Liver (tissue), 9 donors: ENCODE measurements around the gene FRAS1. TPM values are rescaled to one million over a fixed set of nuclear protein-coding genes. Genes with fewer than 3 reads are reported as not detected.

ENCODE experiments used
- DNase-seq: peaks from one replicate; pipeline ENCODE4 v3.0.0-alpha.2; 2017; ENCODE audit warnings: low spot score
- H3K27ac ChIP-seq, 2 donors: one replicate each; pipeline ENCODE4 v1.7.0; 2013; ENCODE audit warnings: inconsistent platforms in 2 of 2, low read length in 2 of 2, control low read depth in 1 of 2, low read depth in 1 of 2, mild to moderate bottlenecking in 1 of 2
- H3K27me3 ChIP-seq, 4 donors: one replicate each; pipeline versions ENCODE4 v1.6.1 to v1.7.0; 2013; ENCODE audit warnings: low read length in 3 of 4, inconsistent platforms in 1 of 4, mild to moderate bottlenecking in 1 of 4, moderate library complexity in 1 of 4; ENCODE audit not compliant: control insufficient read depth in 4 of 4, insufficient read depth in 4 of 4
- H3K36me3 ChIP-seq, 4 donors: one replicate each; pipeline versions ENCODE4 v1.6.1 to v1.7.0; 2013; ENCODE audit warnings: low read length in 3 of 4, mild to moderate bottlenecking in 3 of 4, low read depth in 1 of 4, moderate library complexity in 1 of 4; ENCODE audit not compliant: control insufficient read depth in 4 of 4, insufficient read depth in 3 of 4
- H3K4me1 ChIP-seq, 4 donors: one replicate each; pipeline versions ENCODE4 v1.6.1 to v1.7.0; 2013; ENCODE audit warnings: low read length in 3 of 4, mild to moderate bottlenecking in 3 of 4, moderate library complexity in 1 of 4; ENCODE audit not compliant: control insufficient read depth in 4 of 4, insufficient read depth in 4 of 4
- H3K4me3 ChIP-seq, 3 donors: one replicate each; pipeline versions ENCODE4 v1.6.1 to v1.7.0; 2013; ENCODE audit warnings: low read length in 3 of 3, control low read depth in 1 of 3, low read depth in 1 of 3, mild to moderate bottlenecking in 1 of 3
- H3K9ac ChIP-seq, 2 donors: one replicate each; pipeline ENCODE4 v1.7.0; 2013; ENCODE audit warnings: low read length in 2 of 2, mild to moderate bottlenecking in 2 of 2, moderate library complexity in 2 of 2, control low read depth in 1 of 2, low read depth in 1 of 2
- H3K9me3 ChIP-seq, 4 donors: one replicate each; pipeline versions ENCODE4 v1.6.1 to v1.7.0; 2013; ENCODE audit warnings: low read length in 3 of 4; ENCODE audit not compliant: control insufficient read depth in 4 of 4
- EGR1 ChIP-seq, 2 donors: IDR thresholded peaks; 2 replicates each; pipeline ENCODE4 v1.6.1; 2016 to 2018; ENCODE audit warnings: antibody characterized with exemption in 2 of 2, low read depth in 2 of 2
- FOXA1 ChIP-seq: IDR thresholded peaks from 2 replicates; pipeline ENCODE4 v1.6.1; 2016; ENCODE audit warnings: antibody characterized with exemption
- FOXA2 ChIP-seq: IDR thresholded peaks from 2 replicates; pipeline ENCODE4 v1.6.1; 2016; ENCODE audit warnings: antibody characterized with exemption
- HNF4A ChIP-seq, 2 donors: conservative IDR thresholded peaks; 2 replicates each; pipeline ENCODE4 v1.6.1; 2016; ENCODE audit warnings: antibody characterized with exemption in 2 of 2, mild to moderate bottlenecking in 2 of 2
- HNF4G ChIP-seq: IDR thresholded peaks from 2 replicates; pipeline ENCODE4 v1.6.1; 2016; ENCODE audit warnings: antibody characterized with exemption
- JUND ChIP-seq, 2 donors: IDR thresholded peaks; 2 replicates each; pipeline ENCODE4 v1.6.1; 2016; ENCODE audit warnings: antibody characterized with exemption in 2 of 2
- RAD21 ChIP-seq, 2 donors: IDR thresholded peaks; 2 replicates each; pipeline ENCODE4 v1.6.1; 2016; ENCODE audit warnings: antibody characterized with exemption in 2 of 2, mild to moderate bottlenecking in 2 of 2
- RXRA ChIP-seq, 2 donors: IDR thresholded peaks; 2 replicates each; pipeline ENCODE4 v1.6.1; 2017 to 2018; ENCODE audit warnings: antibody characterized with exemption in 2 of 2, mild to moderate bottlenecking in 1 of 2
- TAF1 ChIP-seq: conservative IDR thresholded peaks from 2 replicates; pipeline ENCODE4 v1.6.1; 2016; ENCODE audit warnings: antibody characterized with exemption, mild to moderate bottlenecking
- YY1 ChIP-seq: IDR thresholded peaks from 2 replicates; pipeline ENCODE4 v1.6.1; 2016; ENCODE audit warnings: antibody characterized with exemption, mild to moderate bottlenecking
- WGBS: extraction: QIAGEN DNeasy Blood & Tissue Kit; methylation state at CpG from one replicate; pipeline ENCODE4 v1.1.7; 2013; 5-methylcytosine and 5-hydroxymethylcytosine counted together
- polyA plus RNA-seq, 2 donors: library from polyadenylated mRNA; stranded (reverse) in 1 of 2; unstranded in 1 of 2; fragments of 200-250 nt in 1 of 2; fragments of >200 nt in 1 of 2; fragmentation: Nextera tagmentation in 1 of 2; extraction: Ambion mirVana in 1 of 2; gene quantifications; one replicate each; pipeline versions ENCODE4 v1.2.1 to v1.2.3, GENCODE V29; 2013 to 2015
- total RNA-seq, 2 donors: library from RNA; depleted of rRNA; stranded (reverse); fragments of >200 nt; gene quantifications; one replicate each; pipeline ENCODE4 v1.2.3, GENCODE V29; 2014
- TF ChIP-seq, protein P1 (sequence below): IDR thresholded peaks from 2 replicates; pipeline ENCODE4 v1.6.1; 2016; ENCODE audit warnings: antibody characterized with exemption
- TF ChIP-seq, protein P2 (sequence below): IDR thresholded peaks from 2 replicates; pipeline ENCODE4 v1.6.1; 2016; ENCODE audit warnings: antibody characterized with exemption, mild to moderate bottlenecking
- TF ChIP-seq, protein P3 (sequence below): IDR thresholded peaks from 2 replicates; pipeline ENCODE4 v1.6.1; 2016; ENCODE audit warnings: antibody characterized with exemption
- donor health status: healthy.
- donor health status: healthy.
- donor health status: healthy.
- donor health status: healthy.
- donor health status: healthy.

FRAS1 gene
- total and polyA plus RNA-seq, 4 donors = 0.08 to 6.0 (median 1.1) TPM

DNA sequence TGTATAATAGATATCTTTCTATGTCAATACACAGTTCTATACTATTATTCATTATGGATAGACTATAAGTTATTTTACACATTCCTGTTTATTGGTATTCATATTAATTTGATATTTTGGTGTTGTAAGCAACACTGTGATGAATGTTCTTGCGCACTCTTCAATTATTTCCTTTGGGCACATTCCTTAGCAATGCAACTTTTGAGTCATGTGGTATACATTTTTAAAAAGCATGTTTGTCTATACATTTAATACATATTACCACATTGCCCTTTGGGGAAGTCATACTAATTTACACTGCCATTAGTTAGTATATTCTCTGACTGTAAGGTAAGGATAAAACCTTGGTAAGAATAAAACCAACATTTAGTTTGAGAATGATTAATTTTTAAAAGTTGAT lies 21.0 kb downstream of the FRAS1 start:
- H3K36me3 ChIP-seq = no peaks in the 10 kb centered on the region
- H3K27ac ChIP-seq = no peak overlapping the region
- no peaks in the 10 kb centered on the region for H3K27me3 ChIP-seq
- no peak overlapping the region for H3K9ac ChIP-seq
- no peaks in the 10 kb centered on the region for H3K9me3 ChIP-seq
- DNase-seq = no peak
- TF ChIP-seq YY1 = no peak
- TF ChIP-seq RAD21 (IDR thresholded peaks at IDR 0.05) = no peak
- TF ChIP-seq TAF1 = no peak
- TF ChIP-seq, protein P1, sequence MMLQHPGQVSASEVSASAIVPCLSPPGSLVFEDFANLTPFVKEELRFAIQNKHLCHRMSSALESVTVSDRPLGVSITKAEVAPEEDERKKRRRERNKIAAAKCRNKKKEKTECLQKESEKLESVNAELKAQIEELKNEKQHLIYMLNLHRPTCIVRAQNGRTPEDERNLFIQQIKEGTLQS = no peak
- TF ChIP-seq JUND (IDR thresholded peaks at IDR 0.05) = no peak
- TF ChIP-seq FOXA2 = no peak
- no peak for TF ChIP-seq FOXA1
- TF ChIP-seq HNF4G = no peak
- TF ChIP-seq, protein P2, sequence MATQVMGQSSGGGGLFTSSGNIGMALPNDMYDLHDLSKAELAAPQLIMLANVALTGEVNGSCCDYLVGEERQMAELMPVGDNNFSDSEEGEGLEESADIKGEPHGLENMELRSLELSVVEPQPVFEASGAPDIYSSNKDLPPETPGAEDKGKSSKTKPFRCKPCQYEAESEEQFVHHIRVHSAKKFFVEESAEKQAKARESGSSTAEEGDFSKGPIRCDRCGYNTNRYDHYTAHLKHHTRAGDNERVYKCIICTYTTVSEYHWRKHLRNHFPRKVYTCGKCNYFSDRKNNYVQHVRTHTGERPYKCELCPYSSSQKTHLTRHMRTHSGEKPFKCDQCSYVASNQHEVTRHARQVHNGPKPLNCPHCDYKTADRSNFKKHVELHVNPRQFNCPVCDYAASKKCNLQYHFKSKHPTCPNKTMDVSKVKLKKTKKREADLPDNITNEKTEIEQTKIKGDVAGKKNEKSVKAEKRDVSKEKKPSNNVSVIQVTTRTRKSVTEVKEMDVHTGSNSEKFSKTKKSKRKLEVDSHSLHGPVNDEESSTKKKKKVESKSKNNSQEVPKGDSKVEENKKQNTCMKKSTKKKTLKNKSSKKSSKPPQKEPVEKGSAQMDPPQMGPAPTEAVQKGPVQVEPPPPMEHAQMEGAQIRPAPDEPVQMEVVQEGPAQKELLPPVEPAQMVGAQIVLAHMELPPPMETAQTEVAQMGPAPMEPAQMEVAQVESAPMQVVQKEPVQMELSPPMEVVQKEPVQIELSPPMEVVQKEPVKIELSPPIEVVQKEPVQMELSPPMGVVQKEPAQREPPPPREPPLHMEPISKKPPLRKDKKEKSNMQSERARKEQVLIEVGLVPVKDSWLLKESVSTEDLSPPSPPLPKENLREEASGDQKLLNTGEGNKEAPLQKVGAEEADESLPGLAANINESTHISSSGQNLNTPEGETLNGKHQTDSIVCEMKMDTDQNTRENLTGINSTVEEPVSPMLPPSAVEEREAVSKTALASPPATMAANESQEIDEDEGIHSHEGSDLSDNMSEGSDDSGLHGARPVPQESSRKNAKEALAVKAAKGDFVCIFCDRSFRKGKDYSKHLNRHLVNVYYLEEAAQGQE = no peak
- TF ChIP-seq, protein P3, sequence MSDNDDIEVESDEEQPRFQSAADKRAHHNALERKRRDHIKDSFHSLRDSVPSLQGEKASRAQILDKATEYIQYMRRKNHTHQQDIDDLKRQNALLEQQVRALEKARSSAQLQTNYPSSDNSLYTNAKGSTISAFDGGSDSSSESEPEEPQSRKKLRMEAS = no peak
- no peak for TF ChIP-seq RXRA (IDR thresholded peaks at IDR 0.05)
- no peak for TF ChIP-seq HNF4A (conservative IDR thresholded peaks at IDR 0.05)
- no peak overlapping the region for H3K4me3 ChIP-seq
- 97% methylated on average over 1 of the region's 1 CpG for WGBS
- no peaks in the 10 kb centered on the region for H3K4me1 ChIP-seq

DNA sequence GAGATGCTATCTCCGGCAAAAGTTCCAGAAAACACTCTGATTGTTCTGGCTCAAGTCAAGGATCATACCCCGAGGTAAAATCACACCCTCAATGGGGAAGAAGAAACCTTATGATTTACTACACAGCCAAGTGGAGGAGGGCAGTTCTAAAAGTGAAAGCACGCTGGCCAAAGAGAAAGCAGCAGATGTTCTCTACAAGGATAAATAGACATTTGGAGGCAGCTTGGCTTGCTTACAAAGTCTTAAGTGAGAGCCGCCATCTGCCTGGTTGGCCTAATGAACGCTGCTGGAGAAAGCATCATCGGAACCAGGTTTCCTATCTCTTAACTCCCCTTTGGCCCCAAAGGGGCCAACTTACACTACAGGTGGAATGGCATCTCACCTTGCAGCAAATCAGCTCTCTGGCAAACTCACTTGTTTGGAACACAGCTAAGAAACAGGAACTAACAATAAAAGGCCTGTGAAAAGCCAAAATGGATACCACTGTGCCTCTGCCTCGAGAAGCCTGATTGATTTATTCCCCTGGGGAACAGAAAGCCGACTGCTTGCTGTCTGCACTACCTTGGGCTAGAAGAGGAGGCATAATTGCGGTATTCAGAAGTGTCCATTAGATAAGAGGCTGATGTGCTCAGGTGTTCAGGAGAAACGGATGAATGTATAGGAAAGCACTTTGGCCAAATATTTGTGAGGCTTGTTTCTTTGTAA lies 22.8 kb downstream of the FRAS1 start:
- Histone ChIP-seq H3K9ac (no peak overlapping the region), H3K4me1 (no peaks in the 10 kb centered on the region), H3K27ac (no peak overlapping the region), H3K4me3 (no peak overlapping the region), H3K27me3 (no peaks in the 10 kb centered on the region), H3K36me3 (no peaks in the 10 kb centered on the region), H3K9me3 (no peaks in the 10 kb centered on the region)
- TF ChIP-seq RXRA (IDR thresholded peaks at IDR 0.05) (no peak), EGR1 (IDR thresholded peaks at IDR 0.05; ENCODE audit: low read depth in 2 of 2) (no peak)
- TF ChIP-seq, protein P1 = no peak
- 76% methylated on average over 10 of the region's 10 CpGs for WGBS
- DNase-seq = no peak

DNA sequence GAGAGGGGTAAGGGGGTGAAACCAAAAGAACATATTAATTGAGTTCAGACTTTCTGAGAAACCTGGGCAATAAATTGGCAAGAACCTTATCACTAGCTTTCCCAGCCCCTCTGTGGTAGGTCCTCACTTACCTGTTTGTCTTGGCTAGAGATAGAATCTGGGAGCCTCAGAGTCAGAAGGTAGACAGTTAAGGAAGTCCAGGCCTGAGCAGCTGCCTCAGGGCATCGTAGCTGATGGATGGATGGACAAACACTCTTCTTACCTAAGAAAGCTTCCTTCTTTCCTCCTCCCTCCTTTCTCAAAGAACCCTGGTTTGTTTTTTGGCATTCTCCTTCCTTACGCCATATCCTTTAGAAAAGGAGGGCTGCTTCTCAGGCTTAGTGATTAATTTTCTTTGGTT lies 24.4 kb downstream of the FRAS1 start:
- H3K9me3 ChIP-seq = no peaks in the 10 kb centered on the region
- WGBS = 91% methylated on average over 2 of the region's 2 CpGs
- DNase-seq = no peak

More for the DNA sequence above, 24.4 kb downstream of the FRAS1 start:
- no peak overlapping the region for H3K27ac ChIP-seq
- no peaks in the 10 kb centered on the region for H3K36me3 ChIP-seq
- H3K27me3 ChIP-seq = peaks cover 0 to 3% (median 0%) of the 10 kb centered on the region in 4 donors
- H3K4me3 ChIP-seq = no peak overlapping the region
- no peaks in the 10 kb centered on the region for H3K4me1 ChIP-seq
- no peak overlapping the region for H3K9ac ChIP-seq
- TF ChIP-seq, protein P1 = no peak
- TF ChIP-seq JUND (IDR thresholded peaks at IDR 0.05) = no peak
- TF ChIP-seq, protein P2 = no peak
